Testis (tissue), 3 donors: ENCODE measurements around the gene SMYD4. TPM values are rescaled to one million over a fixed set of nuclear protein-coding genes. Genes with fewer than 3 reads are reported as not detected.

Experiments
- polyA plus RNA-seq: library from polyadenylated mRNA; stranded (reverse); fragments of 350-450 nt; fragmentation: Illumina TruSeq; extraction: RNeasy Lipid Tissue Mini Kit (QIAGEN cat#74804); gene quantifications from one replicate; pipeline ENCODE4 v1.2.3, GENCODE V29; 2014; ENCODE audit warnings: low read depth, low replicate concordance; ENCODE audit not compliant: insufficient read depth
- total RNA-seq, 2 donors: library from RNA; depleted of rRNA; stranded (reverse); fragments of >200 nt; gene quantifications; one replicate each; pipeline ENCODE4 v1.2.3, GENCODE V29; 2016

Gene SMYD4
- total and polyA plus RNA-seq, 3 donors from 2014 or later: 14.4 to 23.0 (median 21.2) TPM

Other genes starting within 250 kb of the SMYD4 start
- 10 to 100 TPM; 12.4 to 15.7 TPM for gene SLC43A2, start 201.1 kb downstream of the SMYD4 start, total RNA-seq
- 11.7 TPM for gene SLC43A2, start 201.1 kb downstream of the SMYD4 start, polyA plus RNA-seq
- 10 to 100 TPM in 1 of 2 donors, 1 to 10 TPM in 1; 9.3 to 11.6 TPM for gene SCARF1, start 184.2 kb downstream of the SMYD4 start, total RNA-seq
- gene SCARF1, start 184.2 kb downstream of the SMYD4 start, polyA plus RNA-seq: 4.7 TPM
- 10 to 100 TPM; 30.6 to 32.5 TPM for gene RILP, start 180.0 kb downstream of the SMYD4 start, total RNA-seq
- 8.4 TPM for gene RILP, start 180.0 kb downstream of the SMYD4 start, polyA plus RNA-seq
- 100 to 1,000 TPM; 307 to 325 TPM for gene PRPF8, start 145.0 kb downstream of the SMYD4 start, total RNA-seq
- gene PRPF8, start 145.0 kb downstream of the SMYD4 start, polyA plus RNA-seq: 315 TPM
- 1 to 10 TPM; 1.2 to 2.0 TPM for gene TLCD2, start 119.5 kb downstream of the SMYD4 start, total RNA-seq
- gene TLCD2, start 119.5 kb downstream of the SMYD4 start, polyA plus RNA-seq: 1.1 TPM
- gene WDR81, start 105.2 kb downstream of the SMYD4 start, total RNA-seq: 10 to 100 TPM; 58.4 to 71.4 TPM
- gene WDR81, start 105.2 kb downstream of the SMYD4 start, polyA plus RNA-seq: 16.9 TPM
- 10 to 100 TPM; 31.7 to 41.9 TPM for gene SERPINF2, start 87.0 kb downstream of the SMYD4 start, total RNA-seq
- 15.3 TPM for gene SERPINF2, start 87.0 kb downstream of the SMYD4 start, polyA plus RNA-seq
- gene SERPINF1, start 67.8 kb downstream of the SMYD4 start, total RNA-seq: 1,000 to 10,000 TPM; 1,211 to 2,317 TPM
- 828 TPM for gene SERPINF1, start 67.8 kb downstream of the SMYD4 start, polyA plus RNA-seq
- 10 to 100 TPM; 31.7 to 36.4 TPM for gene RPA1, start 103 bp upstream of the SMYD4 start, total RNA-seq
- gene RPA1, start 103 bp upstream of the SMYD4 start, polyA plus RNA-seq: 52.9 TPM
- gene RTN4RL1, start 195.4 kb upstream of the SMYD4 start, total RNA-seq: 1 to 10 TPM; 1.7 to 1.8 TPM
- 1.8 TPM for gene RTN4RL1, start 195.4 kb upstream of the SMYD4 start, polyA plus RNA-seq
- 10 to 100 TPM; 91.9 to 93.3 TPM for gene DPH1, start 200.3 kb upstream of the SMYD4 start, total RNA-seq
- gene DPH1, start 200.3 kb upstream of the SMYD4 start, polyA plus RNA-seq: 32.6 TPM
- 10 to 100 TPM; 46.3 to 55.1 TPM for gene OVCA2, start 212.1 kb upstream of the SMYD4 start, total RNA-seq
- gene OVCA2, start 212.1 kb upstream of the SMYD4 start, polyA plus RNA-seq: 46.3 TPM
- gene HIC1, start 225.2 kb upstream of the SMYD4 start, total RNA-seq: 10 to 100 TPM; 36.1 to 38.4 TPM
- gene HIC1, start 225.2 kb upstream of the SMYD4 start, polyA plus RNA-seq: 8.7 TPM